HG03469 (cell line): Measurements from ENCODE around the gene MTHFD1L.
"Not testable (repeated sequence)": the region's sequence is repeated elsewhere in the genome, so short reads cannot be mapped to it uniquely, and the experiment has no call there.

Source experiments
- ATAC-seq: cut with Tn5 transposase; IDR thresholded peaks from one replicate; pipeline ENCODE4 v1.9.1; 2021; ENCODE audit warnings: mild to moderate bottlenecking, moderate library complexity, moderate number of reproducible peaks; ENCODE audit not compliant: unreplicated experiment

Gene MTHFD1L

DNA sequence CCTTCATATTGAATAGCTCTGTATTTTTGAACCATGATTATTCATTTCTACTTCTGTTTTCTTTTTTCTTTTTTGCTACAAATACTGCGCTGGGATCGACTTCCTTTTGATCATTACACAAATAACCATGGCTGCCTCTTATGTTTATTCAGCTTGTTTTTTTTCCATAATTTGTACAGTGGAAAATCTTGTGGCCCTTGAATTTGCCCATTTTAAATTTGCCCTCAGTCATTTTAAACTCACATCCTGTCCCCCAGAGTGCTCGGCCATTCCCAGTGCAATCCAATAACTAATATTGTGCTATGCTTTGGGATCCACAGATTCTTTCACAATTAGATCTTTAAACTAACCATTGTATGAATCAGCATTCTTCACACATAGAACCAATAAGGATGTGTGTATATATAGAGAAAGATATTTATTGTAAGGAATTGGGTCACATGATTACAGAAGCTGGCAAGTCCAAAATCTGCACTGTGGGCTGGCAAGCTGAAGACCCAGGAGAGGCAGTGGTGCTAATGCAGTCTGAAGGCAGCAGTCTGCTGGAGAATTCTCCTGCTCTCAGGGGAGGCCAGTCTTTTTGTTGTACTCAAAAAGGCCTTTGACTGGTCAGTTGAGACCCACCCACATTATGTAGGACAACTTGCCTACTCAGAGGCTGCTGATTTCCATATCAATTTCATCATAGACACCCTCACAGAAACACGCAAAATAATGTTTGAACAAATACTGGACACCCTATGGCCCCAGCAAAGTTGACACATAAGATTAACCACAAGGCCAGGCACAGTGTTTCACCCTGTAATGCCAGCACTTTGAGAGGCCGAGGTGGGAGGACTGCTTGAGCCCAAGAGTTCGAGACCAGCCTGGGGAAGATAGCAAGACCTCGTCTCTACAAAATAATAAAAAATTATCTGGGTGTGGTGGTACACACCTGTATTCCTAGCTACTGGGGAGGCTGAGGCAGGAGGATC is 147.1 kb downstream of the MTHFD1L start:
- ATAC-seq, result no peak

DNA sequence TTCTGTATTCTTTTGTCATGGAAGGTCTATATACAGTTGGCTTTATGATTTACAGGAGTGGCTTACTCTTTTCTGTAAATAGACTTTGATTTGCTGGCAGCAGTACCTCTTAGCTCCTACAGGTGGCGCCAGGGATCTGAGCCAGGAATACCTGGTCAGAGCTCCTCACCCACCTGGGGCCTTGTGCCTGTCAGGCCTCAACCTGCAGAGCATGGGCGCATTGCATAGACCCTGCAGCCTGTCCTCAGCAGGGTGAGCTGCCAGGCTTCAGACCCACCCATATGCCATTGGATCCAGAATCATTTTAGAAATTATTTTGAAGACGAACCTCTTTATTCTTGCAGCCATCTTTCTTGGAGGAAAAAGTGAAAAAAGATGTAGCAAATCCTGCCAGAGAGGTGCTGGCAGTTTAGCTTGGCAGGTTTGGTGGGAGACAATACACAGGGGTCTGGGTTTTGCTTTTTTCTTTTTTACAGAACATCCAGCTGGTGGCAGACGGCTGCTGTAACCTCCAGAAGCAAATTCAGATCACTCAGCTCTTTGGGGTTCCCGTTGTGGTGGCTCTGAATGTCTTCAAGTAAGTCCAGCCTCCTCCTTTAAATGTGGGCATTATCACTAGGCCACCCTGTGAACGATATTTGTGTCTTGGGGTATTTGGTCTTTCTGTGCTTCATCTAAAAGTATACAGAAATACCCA is 149.1 kb downstream of the MTHFD1L start:
- ATAC-seq, result no peak

DNA sequence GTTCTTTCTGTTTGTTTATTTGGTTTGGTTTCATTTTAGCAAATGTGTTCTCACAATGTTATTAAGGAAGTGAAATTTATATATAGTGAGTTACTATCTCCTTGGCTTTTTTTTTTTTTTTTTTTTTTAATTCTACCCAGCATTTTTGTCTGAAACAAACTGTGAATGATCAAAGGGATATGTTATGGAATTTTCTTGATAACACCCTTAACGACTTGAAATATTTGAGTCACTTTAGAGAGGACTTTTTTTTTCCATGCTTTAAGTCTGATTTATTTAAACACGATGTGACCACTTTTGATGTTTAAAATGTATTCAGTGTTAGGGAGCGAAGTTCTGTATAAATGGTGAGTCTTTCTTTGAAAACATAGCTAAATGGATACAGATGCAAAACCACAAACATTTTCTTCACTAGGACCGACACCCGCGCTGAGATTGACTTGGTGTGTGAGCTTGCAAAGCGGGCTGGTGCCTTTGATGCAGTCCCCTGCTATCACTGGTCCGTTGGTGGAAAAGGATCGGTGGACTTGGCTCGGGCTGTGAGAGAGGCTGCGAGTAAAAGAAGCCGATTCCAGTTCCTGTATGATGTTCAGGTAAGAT is 149.7 kb downstream of the MTHFD1L start:
- no peak for ATAC-seq

DNA sequence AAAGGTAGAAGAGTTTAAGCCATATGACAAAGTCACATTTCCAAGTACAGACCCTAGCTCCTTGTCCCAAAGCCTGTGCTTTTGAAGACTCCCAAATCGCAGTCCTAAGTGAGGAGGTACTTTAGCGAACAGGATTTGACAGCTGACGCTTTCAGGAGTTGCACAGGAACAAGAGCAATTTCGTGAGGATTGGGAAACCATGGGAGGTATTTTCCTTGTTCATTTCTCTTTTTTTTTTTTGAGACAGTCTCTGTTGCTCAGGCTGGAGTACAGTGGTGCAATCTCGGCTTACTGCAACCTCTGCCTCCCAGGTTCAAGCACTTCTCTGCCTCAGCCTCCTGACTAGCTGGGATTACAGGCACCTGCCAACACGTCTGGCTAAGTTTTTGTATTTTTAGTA is 150.6 kb downstream of the MTHFD1L start:
- no peak for ATAC-seq

DNA sequence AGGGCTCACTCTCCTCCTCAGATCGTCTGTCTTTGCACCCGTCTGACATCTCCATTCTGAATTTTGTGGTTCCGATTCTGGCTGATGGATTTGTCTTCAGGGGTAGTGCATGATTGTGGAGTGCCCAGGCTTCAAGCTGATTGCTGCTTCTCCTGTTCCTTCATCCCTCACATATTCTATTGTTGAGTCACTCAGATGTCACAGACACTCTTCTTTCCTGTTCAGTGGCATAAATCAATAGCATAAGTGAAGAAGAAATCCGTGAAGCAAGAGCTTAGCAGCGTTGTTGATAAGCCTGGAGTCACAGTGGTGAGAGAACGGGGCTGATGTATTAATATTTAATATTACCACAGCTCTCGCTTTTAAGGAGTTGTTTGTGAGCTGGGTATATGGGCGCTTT is 152.5 kb downstream of the MTHFD1L start:
- no peak for ATAC-seq

DNA sequence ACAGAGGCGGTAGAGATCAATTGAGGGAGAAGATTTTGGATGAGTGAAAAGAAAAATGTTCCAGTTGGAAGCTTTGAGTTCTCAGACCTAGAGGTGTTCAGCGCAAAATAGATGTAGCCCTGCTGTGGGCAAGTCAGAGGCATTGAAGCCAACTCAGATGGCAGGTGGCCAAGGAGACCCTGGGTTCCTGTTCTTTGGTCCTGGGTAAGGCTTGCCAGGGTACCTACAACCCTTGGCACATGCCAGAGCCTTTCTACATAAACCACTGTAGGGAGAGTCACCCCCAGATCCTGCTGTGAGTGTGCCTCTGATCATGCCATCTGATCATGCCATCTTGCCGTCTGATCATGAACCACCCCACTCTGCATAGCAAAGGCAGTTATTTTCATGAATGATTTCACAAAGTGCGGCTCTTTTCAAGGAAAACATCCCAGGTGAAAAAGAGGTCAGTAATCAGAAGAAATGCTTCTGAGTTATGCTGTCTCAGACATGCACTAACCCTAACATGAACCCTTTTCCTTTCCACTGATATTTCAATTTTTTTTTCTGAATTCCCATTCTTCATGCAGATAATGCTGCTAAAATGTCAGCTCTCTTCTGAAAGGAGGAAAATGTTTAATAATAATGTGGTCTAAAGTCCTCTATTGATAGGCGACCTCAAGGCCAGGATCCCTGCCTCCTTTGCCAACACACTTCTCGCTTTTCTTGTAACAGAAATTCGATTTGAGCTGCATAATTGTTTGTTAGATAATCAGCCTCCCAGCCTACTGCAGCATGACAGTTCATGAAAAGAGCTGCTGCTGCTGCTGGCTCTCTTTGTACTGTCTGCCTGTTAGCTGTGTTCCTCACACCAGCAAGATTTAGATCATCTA is 153.6 kb downstream of the MTHFD1L start:
- no peak for ATAC-seq

DNA sequence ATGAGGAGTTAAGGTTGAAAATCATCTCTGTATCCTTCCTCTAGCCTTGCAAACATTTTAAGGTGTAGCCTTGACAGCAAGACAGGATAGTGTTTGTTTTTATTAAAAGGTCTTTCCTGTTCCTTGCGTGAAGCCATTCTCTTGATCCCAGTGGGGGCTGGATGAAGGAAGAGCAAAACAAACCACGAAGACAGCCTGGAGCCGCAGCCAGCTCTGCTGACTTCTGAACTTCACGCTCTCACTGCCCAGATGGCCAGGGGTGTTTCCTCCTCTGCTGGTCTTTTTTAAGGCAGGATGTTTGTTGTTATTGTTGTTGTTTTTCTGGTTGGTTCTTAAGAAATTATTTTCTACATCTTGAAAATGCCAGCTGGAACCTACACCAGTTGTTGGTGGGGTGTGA is 156.4 kb downstream of the MTHFD1L start:
- ATAC-seq, result no peak

DNA sequence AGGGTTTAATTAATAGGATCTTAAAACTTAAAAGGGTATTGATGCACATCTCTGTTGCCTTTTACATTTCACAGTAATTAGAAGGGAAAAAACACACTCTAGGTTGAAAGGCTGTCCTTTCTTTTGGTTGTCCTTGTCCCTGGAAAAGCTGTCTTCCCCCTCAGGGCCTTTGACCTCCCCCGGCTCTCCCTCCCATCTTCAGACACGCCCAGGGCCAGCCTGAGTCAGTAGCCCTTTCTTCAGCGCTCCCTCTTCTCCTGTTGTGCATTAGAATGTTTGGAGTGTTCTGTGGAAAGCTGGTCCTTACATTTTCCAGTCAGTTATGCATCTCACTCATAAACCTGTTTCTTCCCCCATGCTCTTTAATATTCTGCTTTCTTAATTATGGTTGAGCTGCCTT is 157.0 kb downstream of the MTHFD1L start:
- ATAC-seq, result no peak

DNA sequence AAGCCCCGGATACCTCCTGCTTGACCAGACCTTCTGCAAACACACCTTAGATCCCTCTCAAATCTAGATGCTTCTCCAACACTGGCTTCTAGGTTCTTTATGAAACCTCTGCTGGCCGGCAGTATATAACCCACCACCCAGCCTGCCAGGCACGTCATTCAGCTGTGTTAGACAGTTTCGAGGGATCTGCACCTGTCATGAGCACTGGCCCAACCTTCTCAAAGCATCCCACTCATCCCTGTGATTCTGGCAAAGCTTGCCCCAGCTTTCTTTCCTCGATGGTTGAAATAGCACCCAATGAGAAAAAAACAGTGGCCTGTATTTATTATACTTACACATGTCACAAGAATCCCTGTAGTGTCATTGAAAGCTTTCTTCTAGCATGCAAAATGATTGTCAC is 157.8 kb downstream of the MTHFD1L start:
- ATAC-seq, result no peak

DNA sequence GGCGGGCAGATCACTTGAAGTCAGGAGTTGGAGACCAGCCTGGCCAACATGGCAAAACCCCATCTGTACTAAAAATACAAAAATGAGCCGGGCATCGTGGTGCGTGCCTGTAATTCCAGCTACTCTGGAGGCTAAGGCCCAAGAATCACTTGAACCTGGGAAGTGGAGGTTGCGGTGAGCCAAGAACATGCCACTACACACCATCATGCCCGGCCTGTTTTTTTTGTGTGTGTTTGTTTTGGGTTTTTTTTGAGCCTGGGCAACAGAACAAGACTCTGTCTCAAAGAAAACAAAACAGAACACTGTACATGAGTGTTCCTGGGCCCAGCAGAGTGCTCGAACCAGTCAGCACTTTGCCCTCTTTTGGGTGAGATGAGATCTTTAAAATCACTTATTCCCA is 159.1 kb downstream of the MTHFD1L start:
- ATAC-seq, result no peak

DNA sequence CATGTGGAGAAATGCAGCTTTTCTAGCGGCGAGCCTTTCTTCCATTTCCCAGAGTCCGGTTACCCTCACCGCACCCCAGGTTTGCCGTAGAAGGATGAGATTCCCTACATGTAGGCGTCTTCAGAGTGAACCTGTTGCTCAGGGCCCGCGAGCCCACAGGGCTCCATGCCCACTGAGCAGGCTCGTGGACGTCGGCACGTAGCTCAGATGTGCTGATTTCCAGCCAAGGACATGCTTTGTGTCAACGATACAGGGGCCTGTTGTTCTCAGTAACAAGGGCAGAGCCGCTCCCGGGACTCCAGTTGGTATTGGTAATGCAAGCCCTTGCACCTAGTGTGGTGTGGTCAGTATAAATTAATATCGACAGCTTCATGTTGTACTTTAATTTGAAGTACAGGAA is 159.6 kb downstream of the MTHFD1L start:
- no peak for ATAC-seq

DNA sequence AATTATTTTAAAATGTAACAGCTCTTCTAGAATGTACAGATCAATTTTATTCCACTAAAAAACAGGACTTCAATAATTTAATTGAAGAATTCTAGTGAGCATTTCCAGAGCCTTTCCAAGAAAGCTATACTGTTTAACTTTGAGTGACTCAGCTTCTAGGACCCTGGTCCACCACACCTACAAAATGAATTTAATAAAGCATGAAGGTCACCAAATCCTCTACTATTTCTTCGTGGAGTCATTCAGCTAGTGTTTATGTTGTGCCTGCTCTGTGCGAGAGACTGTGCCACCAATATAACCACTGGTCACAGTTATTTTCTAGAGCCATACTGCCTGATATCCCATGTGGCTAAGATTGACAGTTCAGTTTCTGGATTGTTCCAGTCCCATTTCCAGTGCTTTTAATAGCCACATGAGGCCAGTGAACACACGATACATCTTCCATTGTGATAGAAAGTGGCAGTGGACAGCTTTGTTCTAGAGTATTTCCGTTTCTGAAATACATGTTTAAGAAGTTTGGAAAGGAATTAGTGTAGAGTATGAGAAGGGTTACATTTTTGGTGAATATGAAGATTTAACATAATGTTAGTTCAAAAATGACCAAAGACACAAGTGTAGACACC is 160.7 kb downstream of the MTHFD1L start:
- ATAC-seq, result no peak

DNA sequence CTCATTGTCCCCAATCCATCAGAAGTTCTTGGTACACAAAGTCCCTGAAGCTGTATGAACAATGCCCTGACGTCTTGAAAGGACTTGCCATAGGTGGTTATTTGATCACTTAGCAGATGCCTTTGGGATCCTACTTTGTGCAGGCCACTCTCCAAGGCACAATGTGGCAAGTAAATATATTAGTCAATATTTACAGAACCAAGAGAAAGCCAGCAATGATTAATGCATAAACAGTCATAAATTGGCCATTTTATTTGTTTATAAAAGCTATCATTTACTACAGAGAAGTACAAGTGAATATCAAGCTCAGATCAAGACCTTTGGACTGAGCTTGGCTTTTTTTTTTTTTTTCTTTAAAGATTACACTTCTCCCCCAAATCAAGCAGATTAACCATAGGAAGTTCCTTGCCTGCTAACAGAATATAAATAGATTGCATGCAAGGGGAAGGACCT is 161.8 kb downstream of the MTHFD1L start:
- no peak for ATAC-seq

DNA sequence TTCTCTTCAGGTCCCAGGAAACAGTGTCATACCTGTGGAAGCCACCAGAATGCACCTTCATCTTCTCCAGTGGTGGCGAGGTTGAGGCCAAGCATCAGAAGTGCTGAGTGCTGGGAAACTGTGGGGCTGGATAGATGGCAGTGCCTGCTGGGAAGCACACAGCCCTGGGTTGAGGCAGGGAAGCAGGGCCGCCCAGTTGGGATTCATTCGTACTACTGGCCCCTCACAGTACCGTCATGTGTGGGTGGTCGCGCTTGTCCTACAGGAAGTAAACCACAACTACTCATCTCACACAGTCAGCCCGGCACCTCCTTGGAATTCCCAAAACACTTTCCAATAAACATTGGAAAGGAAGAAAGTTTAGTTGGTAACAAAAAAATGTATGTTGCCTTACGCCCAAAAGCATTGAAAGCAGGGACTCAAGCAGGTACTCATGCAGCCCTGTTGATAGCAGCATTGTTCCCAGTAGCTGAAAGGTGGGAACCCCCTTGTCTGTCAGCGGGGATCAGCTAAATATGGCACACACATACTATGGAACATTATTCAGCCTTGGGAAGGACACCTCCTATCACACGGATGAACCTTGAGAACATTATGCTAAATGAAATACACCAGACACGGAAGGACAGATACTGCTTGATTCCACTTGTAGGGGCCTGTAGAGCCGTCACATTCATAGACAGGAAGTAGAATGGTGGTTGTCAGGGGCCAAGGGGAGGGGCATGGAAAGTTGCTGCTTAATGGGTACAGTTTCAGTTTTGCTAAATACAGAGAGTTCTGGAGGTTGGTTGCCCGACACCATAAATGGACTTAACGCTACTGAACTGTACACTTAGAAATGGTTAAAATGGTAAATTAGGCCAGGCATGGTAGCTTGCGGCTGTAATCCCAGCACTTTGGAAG is 162.7 kb downstream of the MTHFD1L start:
- no peak for ATAC-seq

DNA sequence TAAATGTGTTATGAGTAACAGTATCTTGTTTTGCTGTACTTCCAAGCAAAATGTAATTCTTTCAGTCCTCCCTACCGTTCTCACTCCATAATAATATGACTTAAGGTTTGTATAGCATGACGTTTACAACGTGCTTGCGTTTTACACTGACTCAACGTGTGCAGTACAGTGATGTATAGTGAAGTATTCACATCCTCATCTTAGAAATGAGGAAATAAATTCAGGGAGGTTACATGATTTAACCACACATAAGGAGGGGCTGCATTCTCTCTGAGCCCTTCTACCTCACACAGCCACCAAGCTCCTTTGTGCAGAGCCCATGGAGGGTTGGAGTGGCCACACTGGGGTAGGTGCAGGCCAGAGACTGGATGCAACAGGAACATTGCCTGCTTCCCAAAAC is 164.5 kb downstream of the MTHFD1L start:
- no peak for ATAC-seq

DNA sequence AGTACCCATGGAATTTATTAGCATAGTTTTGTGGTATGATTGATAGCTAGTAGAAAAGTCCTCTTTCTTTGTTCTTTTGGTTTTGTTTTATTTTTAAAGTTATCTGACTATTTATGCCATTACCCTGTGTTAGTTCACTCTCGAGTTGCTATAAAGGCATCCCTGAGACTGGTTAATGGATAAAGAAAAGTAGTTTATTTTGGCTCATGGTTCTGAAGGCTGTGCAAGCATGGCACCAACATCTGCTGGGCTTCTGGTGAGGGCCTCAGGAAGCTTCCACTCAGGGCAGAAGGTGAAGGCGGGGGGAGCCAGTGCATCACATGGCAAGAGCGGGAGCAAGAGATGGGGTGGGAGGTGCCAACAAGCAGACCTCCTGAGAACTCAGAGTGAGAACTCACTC is 166.5 kb downstream of the MTHFD1L start:
- ATAC-seq, result no peak

DNA sequence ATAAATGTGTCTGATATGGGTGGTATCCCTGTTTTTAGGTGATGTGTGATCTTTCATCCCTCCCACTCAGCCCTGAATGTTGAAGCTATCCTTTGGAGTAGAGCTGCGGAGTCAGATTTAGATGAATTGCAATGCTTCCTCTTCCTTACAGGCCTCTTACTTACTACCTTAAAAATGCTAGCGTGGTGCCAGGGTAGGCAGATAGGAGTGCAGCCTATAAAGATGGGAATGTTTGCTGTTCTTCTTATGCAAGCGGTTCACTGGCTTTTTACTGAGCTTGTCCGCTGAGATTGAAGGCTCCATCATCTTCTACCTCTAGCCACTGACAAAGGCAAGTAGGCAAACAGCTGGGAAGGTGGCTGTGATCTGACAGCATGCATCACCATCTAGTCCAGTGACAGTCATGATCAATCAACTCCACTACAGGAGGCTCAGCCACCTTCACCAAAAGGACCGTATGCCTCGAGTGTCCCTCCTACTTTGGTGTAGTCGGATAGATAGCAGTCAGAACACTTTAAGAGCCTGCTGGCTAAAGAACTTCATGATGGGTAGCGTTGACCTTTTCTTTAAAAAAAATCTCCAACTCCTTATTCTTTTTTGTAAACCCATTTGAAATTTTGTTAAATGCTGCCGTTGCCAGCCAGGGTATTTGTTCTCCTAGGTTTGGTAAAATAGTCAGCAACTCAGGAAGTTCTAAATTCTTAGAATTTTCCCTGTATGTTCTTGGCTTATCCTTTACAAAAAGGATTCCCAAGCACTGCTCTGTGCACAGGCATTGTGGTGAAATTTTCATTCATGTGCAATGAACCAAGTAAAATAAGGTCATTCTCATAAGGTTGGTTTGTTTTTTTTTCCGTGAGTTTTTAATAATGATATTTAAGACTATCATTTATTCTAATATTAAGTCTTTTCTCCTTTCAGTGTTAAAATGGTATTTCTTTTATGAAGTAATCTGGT is 169.6 kb downstream of the MTHFD1L start:
- no peak for ATAC-seq

DNA sequence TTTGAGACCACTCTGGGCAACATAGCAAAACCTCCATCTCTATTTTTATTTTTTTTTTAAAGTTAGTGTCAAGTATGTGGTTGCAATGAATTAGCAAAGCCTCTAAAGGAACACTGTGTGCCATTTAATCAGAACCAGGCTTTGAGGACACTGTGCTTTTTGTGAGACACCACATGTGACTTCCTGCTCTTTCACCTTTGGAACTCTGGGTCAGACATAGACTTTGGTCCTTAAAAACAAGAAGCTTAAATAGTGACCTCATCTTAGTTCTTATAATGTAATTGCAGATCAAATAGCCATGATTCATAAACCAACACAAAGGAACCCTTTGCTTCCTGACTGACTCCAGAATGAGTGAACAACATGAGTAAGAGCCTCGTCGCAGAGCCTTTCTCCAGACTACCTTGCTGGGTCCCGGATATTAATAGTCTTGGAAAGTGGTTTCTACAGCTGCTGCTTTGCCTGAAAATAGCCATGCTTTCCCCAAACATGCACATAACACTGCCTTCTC is 170.8 kb downstream of the MTHFD1L start:
- not testable (repeated sequence) for ATAC-seq
